Stomach (tissue), 9 donors: ENCODE measurements around the gene MSN. TPM values are rescaled to one million over a fixed set of nuclear protein-coding genes. Genes with fewer than 3 reads are reported as not detected.
A peak's percentile ranks its signal among the peaks of the same experiment; 100 is the strongest.

ENCODE experiments used
- DNase-seq, 2 donors: peaks; one replicate each; pipeline versions ENCODE4 v3.0.0 to v3.0.0-alpha.2; 2013 to 2019
- H3K27ac ChIP-seq, 5 donors: fragments of 200-600 bp in 4 of 5; sonication (generic) in 4 of 5; one replicate each; pipeline ENCODE4 v1.5.1; 2013 to 2019; ENCODE audit warnings: mild to moderate bottlenecking in 1 of 5, moderate library complexity in 1 of 5
- H3K27me3 ChIP-seq, 3 donors: fragments of 200-600 bp; sonication (generic); one replicate each; pipeline ENCODE4 v1.5.1; 2017 to 2019; ENCODE audit warnings: mixed run types in 1 of 3
- H3K36me3 ChIP-seq, 4 donors: fragments of 200-600 bp; sonication (generic); 1 replicate in 3 of 4; 2 replicates in 1 of 4; pipeline ENCODE4 v1.5.1; 2016 to 2019
- H3K4me1 ChIP-seq, 4 donors: fragments of 200-600 bp; sonication (generic); one replicate each; pipeline ENCODE4 v1.5.1; 2016 to 2019
- H3K4me3 ChIP-seq, 4 donors: fragments of 200-600 bp; sonication (generic) in 3 of 4; one replicate each; pipeline ENCODE4 v1.5.1; 2016 to 2019; ENCODE audit warnings: mild to moderate bottlenecking in 1 of 4
- H3K9me3 ChIP-seq, 4 donors: fragments of 200-600 bp; sonication (generic); one replicate each; pipeline ENCODE4 v1.5.1; 2016 to 2019
- EP300 ChIP-seq: sonication (generic); formaldehyde crosslinking; IDR thresholded peaks from one replicate; pipeline ENCODE4 v1.6.1; 2017; ENCODE audit warnings: antibody characterized with exemption
- POLR2A ChIP-seq, 4 donors: fragments of 450-650 bp; IDR thresholded peaks; one replicate each; pipeline ENCODE4 v1.6.1; 2016; ENCODE audit warnings: antibody characterized with exemption in 4 of 4, control low read depth in 2 of 4, mild to moderate bottlenecking in 1 of 4, moderate library complexity in 1 of 4
- POLR2AphosphoS5 ChIP-seq, 3 donors: sonication (generic); formaldehyde crosslinking; IDR thresholded peaks; one replicate each; pipeline ENCODE4 v1.6.1; 2016; ENCODE audit warnings: antibody characterized with exemption in 3 of 3
- WGBS, 5 donors: extraction: QIAGEN DNeasy Blood & Tissue Kit in 3 of 5; methylation state at CpG; one replicate each; pipeline versions ENCODE4 v1.1.5 to v1.1.7; 2013 to 2018; 5-methylcytosine and 5-hydroxymethylcytosine counted together
- intact Hi-C: fragments of 100-400 bp; cut with DNase I; formaldehyde crosslinking; loops from one replicate; pipeline ENCODE4 v1.15.1; 2023; ENCODE audit warnings: low total_unique reads
- polyA plus RNA-seq, 3 donors: library from polyadenylated mRNA; stranded (reverse); fragments of 200-250 nt; gene quantifications; one replicate each; pipeline ENCODE4 v1.2.3, GENCODE V29; 2013
- total RNA-seq, 5 donors: library from RNA; depleted of rRNA; stranded (reverse); fragments of >200 nt; gene quantifications; one replicate each; pipeline versions ENCODE4 v1.1.0 to v1.2.3, GENCODE V29; 2014 to 2016
- TF ChIP-seq, protein P1 (sequence below), 7 experiments: fragments of 450-650 bp in 4 of 7; fragments of 200-600 bp in 3 of 7; sonication (generic) in 3 of 7; IDR thresholded peaks; one replicate each; pipeline ENCODE4 v1.5.1; 2016 to 2019; ENCODE audit warnings: antibody characterized with exemption in 7 of 7, control low read depth in 2 of 7, mild to moderate bottlenecking in 1 of 7
- donor health status: healthy with polysubstance abuse.
- donor health status: Bipolar disorder and iron deficiency.
- donor health status: healthy.

Gene MSN
- total and polyA plus RNA-seq, 8 donors, result 50.0 to 90.2 (median 73.1) TPM

DNA sequence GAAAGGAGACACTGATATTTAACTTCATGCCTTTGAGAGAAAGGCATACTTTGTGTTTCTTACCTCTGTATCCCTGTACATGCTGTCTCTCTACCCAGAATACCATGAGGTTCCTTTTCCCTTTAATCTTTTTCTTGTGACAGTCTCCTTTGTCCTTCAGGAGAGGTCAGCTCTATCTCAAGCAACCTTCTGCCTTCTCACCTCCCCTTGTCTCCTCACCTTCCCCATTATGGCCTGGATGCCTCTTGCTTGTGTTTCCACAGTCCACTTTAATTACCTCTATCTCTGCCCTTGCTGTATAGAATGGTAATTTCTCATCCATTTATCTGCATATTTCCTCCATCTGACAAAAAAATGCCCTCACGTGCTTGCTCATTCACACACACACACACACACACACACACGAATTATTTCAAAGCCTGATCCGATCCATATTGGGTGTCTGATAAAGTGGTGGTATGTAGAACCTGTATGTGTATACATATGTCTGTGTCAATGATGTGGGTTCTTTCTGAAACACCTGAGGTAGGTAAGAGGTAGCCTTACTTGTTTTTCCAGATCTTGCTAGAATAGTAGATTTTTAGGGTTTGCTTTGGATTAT, 28.5 kb downstream of the MSN start:
- TF ChIP-seq POLR2A (IDR thresholded peaks at IDR 0.05), result no peak
- no peak for TF ChIP-seq EP300
- TF ChIP-seq, protein P1, sequence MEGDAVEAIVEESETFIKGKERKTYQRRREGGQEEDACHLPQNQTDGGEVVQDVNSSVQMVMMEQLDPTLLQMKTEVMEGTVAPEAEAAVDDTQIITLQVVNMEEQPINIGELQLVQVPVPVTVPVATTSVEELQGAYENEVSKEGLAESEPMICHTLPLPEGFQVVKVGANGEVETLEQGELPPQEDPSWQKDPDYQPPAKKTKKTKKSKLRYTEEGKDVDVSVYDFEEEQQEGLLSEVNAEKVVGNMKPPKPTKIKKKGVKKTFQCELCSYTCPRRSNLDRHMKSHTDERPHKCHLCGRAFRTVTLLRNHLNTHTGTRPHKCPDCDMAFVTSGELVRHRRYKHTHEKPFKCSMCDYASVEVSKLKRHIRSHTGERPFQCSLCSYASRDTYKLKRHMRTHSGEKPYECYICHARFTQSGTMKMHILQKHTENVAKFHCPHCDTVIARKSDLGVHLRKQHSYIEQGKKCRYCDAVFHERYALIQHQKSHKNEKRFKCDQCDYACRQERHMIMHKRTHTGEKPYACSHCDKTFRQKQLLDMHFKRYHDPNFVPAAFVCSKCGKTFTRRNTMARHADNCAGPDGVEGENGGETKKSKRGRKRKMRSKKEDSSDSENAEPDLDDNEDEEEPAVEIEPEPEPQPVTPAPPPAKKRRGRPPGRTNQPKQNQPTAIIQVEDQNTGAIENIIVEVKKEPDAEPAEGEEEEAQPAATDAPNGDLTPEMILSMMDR (IDR thresholded peaks at IDR 0.05), result no peak
- TF ChIP-seq POLR2AphosphoS5 (IDR thresholded peaks at IDR 0.05), result no peak
- no peaks in the 10 kb centered on the region for H3K27me3 ChIP-seq
- WGBS, 5 donors, result 50 to 63% (median 56%) methylated on average over 3 of the region's 3 CpGs
- H3K27ac ChIP-seq, result peak overlapping the region in 3 of 5 donors; percentile 64 to 82 (median 77)
- H3K36me3 ChIP-seq, result no peaks in the 10 kb centered on the region
- DNase-seq, result no peak
- intact Hi-C loops, result no loop called here
- peaks cover 0 to 87% (median 34%) of the 10 kb centered on the region in 4 donors for H3K4me1 ChIP-seq
- H3K9me3 ChIP-seq, result no peaks in the 10 kb centered on the region
- H3K4me3 ChIP-seq, result no peak overlapping the region

DNA sequence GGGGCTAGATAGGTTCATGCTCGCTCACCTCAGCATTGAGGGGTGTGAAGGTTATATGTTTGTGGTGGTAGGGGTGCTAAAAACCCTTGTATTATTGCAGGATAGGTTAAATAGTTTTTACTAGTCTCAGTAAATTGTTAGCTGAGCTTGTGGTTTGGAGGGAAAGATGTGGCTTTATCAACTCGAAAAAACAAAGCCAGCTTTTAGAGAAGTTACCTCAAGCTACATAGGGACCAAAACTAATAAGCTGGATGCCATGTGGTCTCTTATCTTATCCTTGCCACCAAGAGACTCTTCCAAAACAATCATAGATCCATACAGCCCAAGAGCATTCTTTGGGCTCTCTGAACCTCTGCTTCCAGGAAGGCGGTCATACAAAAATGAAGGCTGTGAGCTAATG, 29.2 kb downstream of the MSN start:
- peak overlapping the region; percentile 23 to 82 (median 64) for H3K27ac ChIP-seq
- no peak overlapping the region for H3K4me3 ChIP-seq
- intact Hi-C loops, result no loop called here
- WGBS, 5 donors, result 36 to 55% (median 53%) methylated on average over 3 of the region's 3 CpGs
- no peak for DNase-seq
- H3K27me3 ChIP-seq, result no peaks in the 10 kb centered on the region
- peaks cover 0 to 81% (median 32%) of the 10 kb centered on the region in 4 donors for H3K4me1 ChIP-seq
- TF ChIP-seq EP300, result no peak
- no peaks in the 10 kb centered on the region for H3K36me3 ChIP-seq
- H3K9me3 ChIP-seq, result no peaks in the 10 kb centered on the region

DNA sequence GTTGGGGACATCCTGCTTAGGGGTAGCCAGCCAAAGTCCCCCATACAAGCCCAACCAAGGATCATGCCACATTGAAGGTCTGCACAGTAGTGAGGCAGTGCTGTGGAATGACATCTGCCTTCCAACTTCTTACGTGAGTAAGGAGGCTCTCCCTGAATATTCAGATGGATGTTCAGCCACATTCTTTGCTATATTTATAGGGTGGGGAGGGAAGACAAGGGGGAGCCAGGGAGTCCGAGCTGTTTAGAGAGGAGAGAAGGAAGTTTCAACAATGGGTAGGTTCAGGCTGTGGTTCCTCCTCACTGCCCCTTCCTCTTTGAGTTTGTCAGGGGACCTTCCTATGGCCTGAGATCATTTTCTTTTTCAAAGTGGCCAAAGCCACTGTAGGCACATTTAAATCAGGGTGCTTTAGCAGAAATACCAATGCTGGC, 29.8 kb downstream of the MSN start:
- Histone ChIP-seq H3K27me3 (no peaks in the 10 kb centered on the region), H3K4me1 (peaks cover 0 to 77% (median 30%) of the 10 kb centered on the region in 4 donors), H3K36me3 (no peaks in the 10 kb centered on the region), H3K27ac (peak overlapping the region; percentile 37 to 82 (median 64)), H3K4me3 (no peak overlapping the region), H3K9me3 (no peaks in the 10 kb centered on the region)
- intact Hi-C loops, result no loop called here
- 34 to 51% (median 45%) methylated on average over 2 of the region's 2 CpGs for WGBS, 5 donors
- no peak for DNase-seq
- no peak for TF ChIP-seq POLR2A (IDR thresholded peaks at IDR 0.05)
- no peak for TF ChIP-seq EP300
- no peak for TF ChIP-seq POLR2AphosphoS5 (IDR thresholded peaks at IDR 0.05)
- TF ChIP-seq, protein P1 (IDR thresholded peaks at IDR 0.05), result no peak

DNA sequence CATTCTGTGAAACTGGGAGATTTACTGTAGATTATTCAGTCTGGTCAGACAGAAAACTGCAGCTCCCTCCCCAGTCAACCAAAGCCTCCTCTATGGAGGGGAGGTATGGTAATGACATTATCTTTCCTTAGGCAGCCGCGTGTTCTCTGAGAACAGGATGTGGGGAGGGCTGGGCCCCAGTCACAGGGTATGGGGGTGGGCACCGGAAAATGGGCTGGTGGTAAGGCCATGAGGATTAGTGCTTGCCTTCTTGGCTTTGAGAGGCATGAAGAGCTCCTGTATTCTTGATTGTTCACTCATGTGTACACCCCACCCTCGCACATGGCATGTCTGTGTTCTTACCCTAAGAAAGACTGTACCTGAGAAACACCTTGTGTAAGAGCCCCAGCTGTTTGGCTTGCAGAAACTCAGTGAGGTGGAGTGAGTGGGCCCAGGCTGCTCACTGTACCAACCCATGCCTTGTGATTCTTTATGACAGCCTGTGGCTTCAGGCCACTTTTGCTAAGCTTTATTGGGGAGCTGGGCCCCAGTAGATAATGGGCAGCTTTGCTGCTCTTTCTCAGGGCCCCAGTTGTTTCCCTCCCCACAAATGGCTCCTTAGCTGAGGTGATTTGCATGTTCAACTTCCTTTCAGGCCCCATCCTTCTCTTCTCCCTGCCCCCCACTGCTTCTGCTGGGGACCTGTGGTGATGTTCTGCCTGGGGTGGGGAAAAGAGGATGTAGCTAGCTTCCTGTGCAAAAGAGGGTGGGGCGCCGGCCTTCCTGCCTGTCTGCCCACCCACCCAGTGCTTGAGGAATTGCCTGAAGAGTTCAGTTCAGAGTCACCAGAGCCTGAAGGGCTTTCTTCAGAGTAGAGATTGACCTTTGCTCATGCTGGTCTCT, 30.7 kb downstream of the MSN start:
- peaks cover 0 to 79% (median 29%) of the 10 kb centered on the region in 4 donors for H3K4me1 ChIP-seq
- 44 to 74% (median 56%) methylated on average over 6 of the region's 6 CpGs for WGBS, 5 donors
- H3K27ac ChIP-seq, result peak overlapping the region; percentile 37 to 82 (median 64)
- H3K36me3 ChIP-seq, result no peaks in the 10 kb centered on the region
- H3K27me3 ChIP-seq, result no peaks in the 10 kb centered on the region
- peak; percentile 37 to 54 for DNase-seq
- TF ChIP-seq, protein P1 (IDR thresholded peaks at IDR 0.05), result no peak
- TF ChIP-seq EP300 (no peak), POLR2AphosphoS5 (IDR thresholded peaks at IDR 0.05) (peak in 2 of 3 donors; percentile 24 to 36)
- no peaks in the 10 kb centered on the region for H3K9me3 ChIP-seq
- no peak overlapping the region for H3K4me3 ChIP-seq
- intact Hi-C loops, result no loop called here
